ENCODE results near the gene PLCG2.
"Not testable (repeated sequence)": the region's sequence is repeated elsewhere in the genome, so short reads cannot be mapped to it uniquely, and the experiment has no call there.

Gene PLCG2

DNA sequence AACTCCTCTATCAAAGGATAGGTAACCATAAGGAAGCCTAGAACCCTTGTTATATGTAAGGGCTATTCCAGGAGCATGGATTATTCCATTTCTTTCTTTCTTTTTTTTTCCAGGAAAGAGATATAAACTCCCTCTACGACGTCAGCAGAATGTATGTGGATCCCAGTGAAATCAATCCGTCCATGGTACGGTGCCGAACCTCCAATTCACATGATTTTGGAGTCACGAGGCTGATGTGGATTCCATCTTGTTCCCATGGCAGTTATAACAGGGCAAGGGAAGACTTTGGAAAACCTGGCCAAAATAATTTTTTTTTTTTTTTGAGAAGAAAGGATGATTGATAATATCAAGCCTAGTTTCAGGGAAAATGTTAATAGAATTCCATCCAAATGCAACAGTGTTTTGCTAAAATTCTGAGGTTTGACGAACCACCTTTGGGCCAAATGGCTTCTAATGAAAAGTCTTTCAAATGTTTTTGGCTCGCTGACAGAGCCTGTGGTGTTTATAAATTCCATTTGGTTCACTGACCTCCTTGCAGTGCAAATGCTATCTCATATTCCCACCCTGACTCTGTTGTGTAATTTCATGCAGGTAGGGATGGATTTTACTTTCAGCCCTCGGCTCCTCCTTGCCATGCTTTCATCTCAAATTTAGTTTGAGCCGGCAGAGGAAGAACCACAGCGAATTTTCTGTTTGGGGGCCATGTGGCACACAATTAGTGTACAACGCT is 142.2 kb downstream of the PLCG2 start:
- DNase-seq = no peak

DNA sequence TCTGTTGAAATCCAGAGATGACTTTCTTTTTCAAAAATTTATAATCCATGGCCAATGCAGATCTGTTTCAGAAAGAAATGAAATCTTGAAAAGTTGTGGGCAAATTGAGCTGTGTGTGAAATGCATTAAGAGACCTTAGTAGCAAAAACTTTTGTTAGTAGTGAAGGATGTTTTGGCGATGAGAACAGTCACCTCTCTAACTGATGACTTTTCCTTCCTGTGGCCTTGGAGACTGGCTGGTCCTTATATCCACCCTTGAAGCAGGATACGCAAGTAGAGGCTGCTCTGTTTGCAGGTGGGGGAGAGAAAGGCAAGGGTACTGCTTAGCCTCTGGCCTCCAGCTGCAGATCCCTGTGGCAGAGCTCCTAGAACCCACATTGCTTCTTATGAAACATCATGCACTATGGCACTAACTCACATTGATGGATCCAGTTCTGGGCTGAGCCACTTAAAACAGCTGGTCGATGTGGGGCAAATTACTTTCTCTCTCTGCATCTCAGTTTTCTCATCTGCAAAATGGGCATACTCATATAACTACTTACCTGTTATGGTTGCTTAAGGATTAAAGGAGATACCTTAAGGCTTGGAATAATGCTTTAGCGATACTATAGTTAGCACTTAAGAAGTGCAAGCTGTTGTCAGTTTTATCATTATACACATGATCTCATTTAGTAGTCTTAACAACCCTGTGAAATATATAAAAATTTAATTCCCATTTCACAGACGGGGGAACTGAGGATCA is 142.9 kb downstream of the PLCG2 start:
- DNase-seq = no peak

- no peak for DNase-seq
Measured at GRCh38 chr16:81923296-81923695, 144.2 kb downstream of the PLCG2 start.

GRCh38 chr16:81925016-81925415 is 145.9 kb downstream of the PLCG2 start:
- DNase-seq = no peak

DNA sequence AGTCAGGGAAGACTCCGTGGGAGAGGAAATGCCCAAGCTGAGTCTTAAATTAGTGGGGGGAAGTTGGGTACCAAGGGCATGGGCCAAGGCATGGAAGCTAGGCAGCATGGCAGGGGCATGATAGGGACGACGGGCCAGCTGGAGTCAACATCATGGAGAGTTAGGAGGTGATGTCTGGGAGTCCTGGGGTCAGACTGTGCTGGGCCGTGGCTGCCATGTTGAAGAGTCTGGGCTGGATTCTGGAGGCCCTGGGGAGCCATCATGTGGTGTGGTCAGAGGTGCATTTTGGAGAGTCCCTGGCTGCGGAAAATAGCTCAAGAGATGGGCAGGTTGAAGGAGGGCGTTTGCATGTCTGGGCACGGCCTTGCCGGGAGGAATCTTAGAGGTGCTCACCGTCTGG is 146.9 kb downstream of the PLCG2 start:
- no peak for DNase-seq

GRCh38 chr16:81927561-81928185 is 148.6 kb downstream of the PLCG2 start:
- DNase-seq = no peak

DNA sequence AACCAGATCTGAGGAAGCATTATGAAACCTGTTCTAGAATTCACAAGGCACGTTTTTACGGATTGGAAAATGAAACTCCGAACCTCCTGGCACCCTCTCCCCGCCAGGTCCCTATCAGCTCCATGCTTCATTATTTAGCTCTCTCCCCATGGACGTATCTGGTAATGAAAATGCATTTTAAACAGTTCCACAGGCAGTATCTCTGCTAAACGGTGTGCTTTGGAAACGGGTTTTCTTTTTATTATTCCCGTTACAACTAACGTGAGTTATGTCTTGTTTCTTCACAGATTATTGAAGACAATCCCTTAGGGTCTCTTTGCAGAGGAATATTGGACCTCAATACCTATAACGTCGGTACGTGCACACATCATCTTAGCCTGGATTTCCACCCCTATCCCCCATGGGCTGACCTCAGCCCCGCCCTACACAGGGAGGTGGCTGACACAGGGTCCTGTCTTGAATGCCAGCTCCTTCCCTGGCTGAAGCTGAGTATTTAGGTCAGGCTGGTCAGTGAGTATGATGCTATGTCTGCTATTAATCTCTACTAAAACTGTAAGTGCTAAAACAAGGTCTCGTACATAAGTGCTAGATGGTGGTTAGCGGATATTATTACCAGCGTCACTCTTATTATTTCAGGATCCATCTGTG is 149.3 kb downstream of the PLCG2 start:
- no peak for DNase-seq

DNA sequence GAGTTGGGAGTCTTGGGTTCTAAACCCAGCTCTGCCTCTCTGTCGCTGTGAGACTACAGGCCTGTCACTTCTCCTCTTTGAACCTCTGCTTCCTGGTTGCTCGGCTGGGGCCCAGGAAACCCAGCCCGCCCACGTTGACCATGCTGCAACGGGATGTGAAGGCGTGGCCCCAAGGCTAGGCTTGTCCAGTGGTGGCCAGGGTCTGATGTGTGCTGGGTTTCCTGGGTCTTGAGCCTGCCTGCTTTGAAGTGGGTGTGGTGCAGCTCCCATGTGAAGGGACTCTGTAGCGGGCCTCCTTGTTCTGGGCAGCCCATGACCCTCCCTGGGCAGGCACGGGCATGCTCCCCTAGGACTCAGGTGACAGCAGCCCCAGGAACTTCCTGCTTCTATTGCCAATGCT is 149.9 kb downstream of the PLCG2 start:
- DNase-seq = no peak

DNA sequence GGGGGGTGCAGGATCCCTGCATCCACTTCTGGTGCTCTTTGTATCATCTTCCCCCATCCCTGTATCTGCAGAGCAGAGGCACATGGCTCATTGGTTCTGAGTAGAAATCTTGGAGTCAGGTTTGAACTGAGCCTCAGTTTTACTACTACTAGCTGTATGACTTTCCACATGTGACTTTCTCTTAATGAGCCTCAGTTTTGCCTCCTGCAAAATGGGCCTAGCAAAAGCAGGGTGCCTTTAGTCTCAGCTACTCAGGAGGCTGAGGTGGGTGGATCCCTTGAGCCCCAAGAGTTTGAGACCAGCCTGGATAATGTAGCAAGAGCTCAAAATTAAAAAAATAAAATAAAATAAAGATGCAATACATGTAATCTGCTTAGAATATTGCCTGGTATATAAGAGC is 150.8 kb downstream of the PLCG2 start:
- no peak for DNase-seq

DNA sequence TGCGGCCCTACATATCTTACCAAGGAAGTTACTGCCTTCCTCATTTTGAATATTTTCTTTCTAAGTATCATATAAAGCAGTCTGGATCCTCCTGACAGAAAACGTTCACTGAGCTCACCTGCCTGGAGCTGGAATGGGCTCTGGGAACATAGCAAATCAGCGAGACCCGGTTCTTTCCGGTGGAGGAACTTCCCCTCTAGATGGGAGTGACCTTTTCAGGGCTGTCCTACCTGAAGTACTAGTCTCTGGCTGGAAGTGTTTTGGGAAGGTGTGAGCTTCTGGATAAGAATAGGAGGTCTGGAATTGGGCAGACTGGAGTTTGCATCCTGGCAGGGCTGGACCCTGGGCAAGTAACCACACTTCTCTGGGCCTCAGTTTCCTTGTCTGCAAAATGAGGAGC is 152.8 kb downstream of the PLCG2 start:
- no peak for DNase-seq

GRCh38 chr16:81932668-81933067 is 153.6 kb downstream of the PLCG2 start:
- no peak for DNase-seq

DNA sequence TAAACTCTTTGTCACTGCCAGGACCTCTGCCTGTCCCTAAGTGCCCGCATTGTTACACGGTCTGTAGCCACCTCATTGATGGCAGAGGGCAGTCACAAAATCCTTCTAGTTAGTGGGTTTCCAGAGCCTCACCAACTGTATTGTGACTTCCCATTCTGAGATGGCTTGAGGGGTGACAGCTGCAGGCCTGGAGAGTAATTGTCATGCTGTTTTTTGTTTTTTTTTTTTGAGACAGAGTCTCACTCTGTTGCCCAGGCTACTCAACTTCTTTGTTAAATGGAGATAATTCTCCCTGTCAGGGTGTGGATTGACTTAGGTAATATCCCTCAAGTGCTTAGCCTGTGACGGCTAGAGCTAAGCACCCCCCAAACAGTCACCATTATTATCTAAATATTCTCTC is 154.3 kb downstream of the PLCG2 start:
- no peak for DNase-seq

GRCh38 chr16:81934711-81935110 is 155.6 kb downstream of the PLCG2 start:
- not testable (repeated sequence) for DNase-seq

- DNase-seq = no peak
Measured at GRCh38 chr16:81936209-81937000, 157.3 kb downstream of the PLCG2 start.

DNA sequence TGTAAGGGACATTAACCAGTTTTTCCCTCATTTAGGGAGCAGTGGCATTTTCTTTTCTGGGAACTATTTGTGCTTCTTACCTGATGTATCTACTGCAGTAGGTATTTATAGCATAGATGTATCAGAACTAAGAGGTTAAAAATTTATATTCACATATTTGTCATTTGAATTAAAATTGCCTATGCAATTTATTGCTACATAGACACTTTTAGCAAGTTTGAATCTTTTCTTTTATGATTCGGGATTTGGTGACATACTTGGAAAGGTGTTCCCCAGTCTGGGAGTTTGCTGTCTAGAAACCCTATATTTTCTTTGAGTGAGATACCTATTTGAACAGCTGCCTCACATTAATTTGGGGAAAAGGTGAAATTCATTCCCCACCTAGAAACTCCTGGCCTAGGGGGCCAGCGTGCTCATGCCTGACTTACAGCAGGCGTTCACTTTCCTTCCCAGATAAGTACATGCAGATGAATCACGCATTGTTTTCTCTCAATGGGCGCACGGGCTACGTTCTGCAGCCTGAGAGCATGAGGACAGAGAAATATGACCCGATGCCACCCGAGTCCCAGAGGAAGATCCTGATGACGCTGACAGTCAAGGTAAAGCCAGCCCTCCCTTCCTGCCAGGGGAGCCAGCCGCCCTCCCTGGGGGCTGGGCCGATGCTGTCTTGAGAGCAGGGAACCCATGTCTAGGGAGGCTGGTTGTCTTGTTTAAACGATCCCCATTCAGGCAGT is 158.4 kb downstream of the PLCG2 start:
- no peak for DNase-seq

DNA sequence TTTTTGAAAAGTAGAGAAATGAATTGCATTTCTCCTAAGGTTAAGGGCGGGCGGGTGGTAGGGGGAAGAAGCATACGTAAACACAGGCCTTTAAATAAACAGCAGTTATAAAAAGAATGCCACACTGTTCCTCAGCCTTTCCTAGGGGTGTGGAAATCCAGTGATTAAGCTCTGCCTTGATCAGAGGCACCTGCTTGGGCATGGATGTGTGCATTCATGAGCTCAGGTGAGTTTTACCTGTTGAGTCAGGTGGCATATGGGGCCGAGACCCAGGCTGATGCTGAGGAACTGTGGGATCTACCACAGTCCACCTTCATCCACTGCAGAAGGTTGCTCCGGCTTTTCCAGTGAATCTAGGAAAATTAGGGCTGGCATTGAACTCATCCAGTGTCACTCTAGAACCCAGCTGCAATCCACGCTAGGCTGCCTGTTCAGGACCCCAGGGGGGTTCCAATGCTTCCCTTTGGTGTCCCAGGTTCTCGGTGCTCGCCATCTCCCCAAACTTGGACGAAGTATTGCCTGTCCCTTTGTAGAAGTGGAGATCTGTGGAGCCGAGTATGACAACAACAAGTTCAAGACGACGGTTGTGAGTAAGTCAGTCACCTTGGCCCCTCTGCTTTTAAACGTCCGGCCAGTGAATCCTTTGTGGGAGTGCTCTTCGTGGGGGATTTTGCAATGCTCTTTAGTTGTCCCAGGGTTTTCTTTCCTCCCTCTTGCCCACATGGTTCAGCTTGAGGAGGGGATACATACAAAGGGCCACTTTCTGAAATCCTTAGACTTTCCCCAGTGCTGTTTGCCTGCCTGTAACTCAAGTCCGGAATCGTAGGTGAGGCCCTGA is 159.5 kb downstream of the PLCG2 start:
- no peak for DNase-seq

DNA sequence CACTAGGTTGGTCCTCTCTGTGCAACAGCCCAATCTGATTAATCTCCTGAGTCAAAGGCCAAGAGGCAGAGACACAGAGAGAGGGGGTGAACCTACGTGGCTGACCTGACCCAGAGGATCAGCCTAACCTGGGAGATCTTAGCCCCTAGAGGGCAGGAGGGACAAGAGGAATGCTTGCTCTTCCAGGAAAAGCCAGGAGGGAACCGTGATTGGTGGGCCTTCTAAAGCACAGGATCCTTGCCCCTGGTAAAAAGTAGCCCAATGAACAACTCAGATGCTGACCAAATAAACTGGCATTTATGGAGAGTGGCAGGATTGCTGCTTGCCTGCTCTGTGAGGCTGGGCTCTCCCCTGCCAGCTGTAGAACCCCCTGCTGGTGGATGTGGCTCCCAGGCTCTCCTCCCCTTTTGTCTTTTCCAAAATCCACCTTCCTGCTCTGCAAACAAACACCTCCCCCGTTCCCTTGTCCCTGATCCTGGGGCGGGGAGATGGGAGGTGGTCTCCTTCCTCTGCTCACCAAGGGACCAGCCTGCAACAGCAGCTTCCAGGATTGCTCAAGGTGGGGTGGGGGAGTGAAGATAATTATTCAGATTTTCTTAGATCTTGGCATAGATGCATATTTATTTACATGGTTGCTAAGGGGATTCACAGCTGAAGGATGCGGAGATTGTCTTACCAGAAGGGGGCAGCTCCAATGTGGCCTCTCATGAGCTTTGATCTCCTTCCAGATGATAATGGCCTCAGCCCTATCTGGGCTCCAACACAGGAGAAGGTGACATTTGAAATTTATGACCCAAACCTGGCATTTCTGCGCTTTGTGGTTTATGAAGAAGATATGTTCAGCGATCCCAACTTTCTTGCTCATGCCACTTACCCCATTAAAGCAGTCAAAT is 160.3 kb downstream of the PLCG2 start:
- DNase-seq = no peak

GRCh38 chr16:81940781-81941560 is 161.9 kb downstream of the PLCG2 start:
- DNase-seq = no peak

GRCh38 chr16:81942007-81942601 is 163.0 kb downstream of the PLCG2 start:
- DNase-seq = no peak
